Measurements from ENCODE around the gene SREBF1. TPM values are rescaled to one million over a fixed set of nuclear protein-coding genes. Genes with fewer than 3 reads are reported as not detected.
A peak's percentile ranks its signal among the peaks of the same experiment; 100 is the strongest.

SREBF1 gene
- polyA plus RNA-seq, 1 of the 3 experiments (the other 2 are of a cell fraction) = 20.4 TPM

DNA sequence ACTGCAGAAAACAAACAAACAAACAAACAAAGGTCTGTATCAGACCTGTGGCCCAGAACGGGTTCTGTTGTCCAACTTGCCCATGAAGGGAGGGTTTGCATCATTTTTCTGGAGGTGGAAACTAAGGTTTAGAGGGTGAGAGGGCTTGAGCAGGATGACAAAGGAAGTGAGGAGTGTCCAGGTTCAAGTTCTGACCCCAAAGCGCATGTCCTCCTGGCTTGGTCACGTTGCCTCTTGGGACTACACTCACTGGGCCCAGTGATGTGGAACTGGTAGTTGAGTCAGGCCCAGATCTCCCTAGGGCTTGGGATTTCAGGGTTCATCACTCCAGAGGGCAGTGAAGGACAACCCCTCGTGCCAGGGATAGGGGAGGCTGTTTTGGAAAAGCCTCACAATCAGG, 1.8 kb downstream of the SREBF1 start:
- H3K9me2 ChIP-seq = no peaks in the 10 kb centered on the region
- H3K4me2 ChIP-seq = 0 out of 2 replicates have a peak overlapping the region, but pooled peaks have one; percentile 94
- H3K4me3 ChIP-seq (ENCODE audit: low read depth in 2 of 2, low read length in 1 of 2) = peak overlapping the region in 1 of 2 experiments; percentile 79; a peak in 1 of 4 replicates
- CTCF ChIA-PET = interaction anchor here (1.0 to 5.2 kb wide), 4 partner anchors 12 to 154 kb away, joined by 3 to 32 read pairs (median 8); partner anchors contain the start of gene RAI1
- no peaks in the 10 kb centered on the region for H3K9me3 ChIP-seq
- peaks cover 10% of the 10 kb centered on the region for H3F3A ChIP-seq (replicated peaks; ENCODE audit: insufficient read depth)
- H3K9ac ChIP-seq = no peak overlapping the region
- H3K27ac ChIP-seq (ENCODE audit: low read depth in 2 of 2, low read length in 1 of 2) = peak overlapping the region in 1 of 2 experiments; percentile 95; a peak in 1 of 4 replicates
- 91% methylated on average over 3 of the region's 4 CpGs for WGBS (ENCODE audit: low lambda C conversion rate)
- DNase-seq = no peak
- no peaks in the 10 kb centered on the region for H3K27me3 ChIP-seq (ENCODE audit: insufficient read depth)
- H3K79me2 ChIP-seq (ENCODE audit: insufficient read depth) = peaks cover 6% of the 10 kb centered on the region; the same call in 1 of the 2 replicates
- H4K20me1 ChIP-seq (ENCODE audit: insufficient read depth) = no peaks in the 10 kb centered on the region
- H3K36me3 ChIP-seq (replicated peaks in 1 of 2; ENCODE audit: control insufficient read depth in 1 of 2, insufficient read depth in 2 of 2, low read length in 1 of 2) = no peaks in the 10 kb centered on the region
- POLR2A ChIA-PET = interaction anchor here (2.2 kb wide), 1 partner anchor 15 kb away, joined by 7 read pairs; no protein-coding TSS in a partner anchor
- TF ChIP-seq REST (IDR thresholded peaks at IDR 0.05; ENCODE audit: low read depth, low read length) = no peak
- no peak for TF ChIP-seq SMC3 (IDR thresholded peaks at IDR 0.05; ENCODE audit: low read depth, low read length)
- no peak for TF ChIP-seq FOSL2 (IDR thresholded peaks at IDR 0.05; ENCODE audit: borderline replicate concordance, low read depth)
- TF ChIP-seq ELF1 (IDR thresholded peaks at IDR 0.05) = no peak
- no peak for TF ChIP-seq ZBTB33 (IDR thresholded peaks at IDR 0.05; ENCODE audit: borderline replicate concordance, low read depth)
- no peak for TF ChIP-seq IRF3 (IDR thresholded peaks at IDR 0.05; ENCODE audit: low read depth, low read length)
- TF ChIP-seq CTCF (IDR thresholded peaks at IDR 0.05) = no peak
- no peak for TF ChIP-seq RCOR1 (IDR thresholded peaks at IDR 0.05; ENCODE audit: low read length)
- TF ChIP-seq, protein P1, sequence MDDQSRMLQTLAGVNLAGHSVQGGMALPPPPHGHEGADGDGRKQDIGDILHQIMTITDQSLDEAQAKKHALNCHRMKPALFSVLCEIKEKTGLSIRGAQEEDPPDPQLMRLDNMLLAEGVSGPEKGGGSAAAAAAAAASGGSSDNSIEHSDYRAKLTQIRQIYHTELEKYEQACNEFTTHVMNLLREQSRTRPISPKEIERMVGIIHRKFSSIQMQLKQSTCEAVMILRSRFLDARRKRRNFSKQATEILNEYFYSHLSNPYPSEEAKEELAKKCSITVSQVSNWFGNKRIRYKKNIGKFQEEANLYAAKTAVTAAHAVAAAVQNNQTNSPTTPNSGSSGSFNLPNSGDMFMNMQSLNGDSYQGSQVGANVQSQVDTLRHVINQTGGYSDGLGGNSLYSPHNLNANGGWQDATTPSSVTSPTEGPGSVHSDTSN (IDR thresholded peaks at IDR 0.05) = no peak
- H3K4me1 ChIP-seq (ENCODE audit: control insufficient read depth in 1 of 2, insufficient read depth in 2 of 2, low read depth in 1 of 2, low read length in 1 of 2) = peaks cover 22 to 62% of the 10 kb centered on the region in 2 experiments; a peak in 2 of 4 replicates
- no peak overlapping the region for H2AFZ ChIP-seq (ENCODE audit: low read depth)
